GM18502 (cell line): ENCODE measurements around the gene MIPEP.
"Not testable (repeated sequence)": the region's sequence is repeated elsewhere in the genome, so short reads cannot be mapped to it uniquely, and the experiment has no call there.

Experiments
- ATAC-seq: cut with Tn5 transposase; IDR thresholded peaks from one replicate; pipeline ENCODE4 v1.9.1; 2021; ENCODE audit warnings: mild to moderate bottlenecking; ENCODE audit not compliant: unreplicated experiment, poor library complexity

MIPEP gene

GRCh38 chr13:23787464-23787863, 101.7 kb downstream of the MIPEP start:
- ATAC-seq, result no peak

GRCh38 chr13:23786607-23787006, 102.6 kb downstream of the MIPEP start:
- ATAC-seq, result no peak

- no peak for ATAC-seq
Measured at GRCh38 chr13:23778879-23779278, 110.3 kb downstream of the MIPEP start.

GRCh38 chr13:23778002-23778652, 111.1 kb downstream of the MIPEP start:
- no peak for ATAC-seq

GRCh38 chr13:23777575-23777870, 111.7 kb downstream of the MIPEP start:
- peak; percentile 33 for ATAC-seq

- peak; percentile 98 for ATAC-seq
Measured at GRCh38 chr13:23776698-23777574, 112.3 kb downstream of the MIPEP start.

GRCh38 chr13:23772717-23773116, 116.5 kb downstream of the MIPEP start:
- no peak for ATAC-seq

- ATAC-seq, result no peak
Measured at GRCh38 chr13:23771956-23772355, 117.2 kb downstream of the MIPEP start.

GRCh38 chr13:23771552-23771951, 117.6 kb downstream of the MIPEP start:
- peak; percentile 95 for ATAC-seq

- no peak for ATAC-seq
Measured at GRCh38 chr13:23770973-23771372, 118.2 kb downstream of the MIPEP start.

GRCh38 chr13:23770428-23770827, 118.8 kb downstream of the MIPEP start:
- ATAC-seq, result no peak

GRCh38 chr13:23769401-23769800, 119.8 kb downstream of the MIPEP start:
- ATAC-seq, result no peak

- no peak for ATAC-seq
Measured at GRCh38 chr13:23767838-23768237, 121.4 kb downstream of the MIPEP start.

GRCh38 chr13:23766939-23767338, 122.3 kb downstream of the MIPEP start:
- no peak for ATAC-seq

GRCh38 chr13:23766283-23766682, 122.9 kb downstream of the MIPEP start:
- no peak for ATAC-seq

- ATAC-seq, result no peak
Measured at GRCh38 chr13:23765531-23765930, 123.7 kb downstream of the MIPEP start.

GRCh38 chr13:23763318-23763717, 125.9 kb downstream of the MIPEP start:
- no peak for ATAC-seq

- ATAC-seq, result not testable (repeated sequence)
Measured at GRCh38 chr13:23761760-23762159, 127.4 kb downstream of the MIPEP start.

- ATAC-seq, result no peak
Measured at GRCh38 chr13:23760000-23760399, 129.2 kb downstream of the MIPEP start.

GRCh38 chr13:23758798-23759527, 130.2 kb downstream of the MIPEP start:
- no peak for ATAC-seq

GRCh38 chr13:23754997-23755396, 134.2 kb downstream of the MIPEP start:
- no peak for ATAC-seq
